Measurements from ENCODE around the gene WDR70.
"Not testable (repeated sequence)": the region's sequence is repeated elsewhere in the genome, so short reads cannot be mapped to it uniquely, and the experiment has no call there.

The WDR70 gene

GRCh38 chr5:37619353-37619752 is 240.2 kb downstream of the WDR70 start:
- no peak overlapping the region for H4K8ac ChIP-seq (ENCODE audit: low read depth, low read length)
- DNase-seq, result peak in 1 of 2 donors; percentile 33
- no peak overlapping the region for H2BK12ac ChIP-seq (ENCODE audit: low read length)
- no peak overlapping the region for H2AK5ac ChIP-seq (ENCODE audit: low read length)
- no peaks in the 10 kb centered on the region for H3K79me2 ChIP-seq (ENCODE audit: control insufficient read depth, insufficient read depth, low read length, poor library complexity)
- no peak overlapping the region for H2BK5ac ChIP-seq (ENCODE audit: low read depth, low read length, poor library complexity)
- no peak overlapping the region for H4K91ac ChIP-seq (ENCODE audit: low read depth, low read length)
- no peaks in the 10 kb centered on the region for H3K4me1 ChIP-seq (ENCODE audit: control insufficient read depth in 1 of 2, insufficient read depth in 2 of 2, low read length in 2 of 2)
- no peak overlapping the region for H3K18ac ChIP-seq (ENCODE audit: low read length)
- H3K9me3 ChIP-seq (ENCODE audit: insufficient read depth, low read depth, low read length), result no peaks in the 10 kb centered on the region
- no peaks in the 10 kb centered on the region for H3K27me3 ChIP-seq (ENCODE audit: insufficient read depth, low read length)
- no peaks in the 10 kb centered on the region for H3K79me1 ChIP-seq (ENCODE audit: low read length)
- no peaks in the 10 kb centered on the region for H3K36me3 ChIP-seq (ENCODE audit: control insufficient read depth in 1 of 2, insufficient read depth in 2 of 2, low read length in 2 of 2)
- H3K14ac ChIP-seq (ENCODE audit: low read length), result no peak overlapping the region
- no peak overlapping the region for H3K4ac ChIP-seq (ENCODE audit: low read depth, low read length)
- no peak overlapping the region for H2BK120ac ChIP-seq (ENCODE audit: insufficient read depth, low read length, poor library complexity)
- H3K4me3 ChIP-seq (ENCODE audit: low read depth, low read length), result no peak overlapping the region
- H2AFZ ChIP-seq (ENCODE audit: insufficient read depth, low read length, poor library complexity), result no peak overlapping the region
- H3K23ac ChIP-seq (ENCODE audit: low read length), result no peak overlapping the region
- no peak overlapping the region for H3K27ac ChIP-seq (ENCODE audit: low read depth, low read length)
- H3K4me2 ChIP-seq (ENCODE audit: low read length), result no peak overlapping the region
- H4K12ac ChIP-seq (ENCODE audit: low read depth, low read length), result no peak overlapping the region
- H3K9ac ChIP-seq (ENCODE audit: low read length), result no peak overlapping the region

GRCh38 chr5:37622354-37622753 is 243.2 kb downstream of the WDR70 start:
- H3K23ac ChIP-seq (ENCODE audit: low read length); H3K9ac ChIP-seq (ENCODE audit: low read length); H3K14ac ChIP-seq (ENCODE audit: low read length); H2AFZ ChIP-seq (ENCODE audit: insufficient read depth, low read length, poor library complexity); H3K4me3 ChIP-seq (ENCODE audit: low read depth, low read length); H3K9me3 ChIP-seq (ENCODE audit: insufficient read depth, low read depth, low read length); H3K36me3 ChIP-seq (ENCODE audit: control insufficient read depth in 1 of 2, insufficient read depth in 2 of 2, low read length in 2 of 2); H4K91ac ChIP-seq (ENCODE audit: low read depth, low read length); H2BK120ac ChIP-seq (ENCODE audit: insufficient read depth, low read length, poor library complexity); H3K4me1 ChIP-seq (ENCODE audit: control insufficient read depth in 1 of 2, insufficient read depth in 2 of 2, low read length in 2 of 2); H3K4ac ChIP-seq (ENCODE audit: low read depth, low read length); H3K79me1 ChIP-seq (ENCODE audit: low read length); H2BK5ac ChIP-seq (ENCODE audit: low read depth, low read length, poor library complexity); H2BK12ac ChIP-seq (ENCODE audit: low read length); H3K4me2 ChIP-seq (ENCODE audit: low read length); H4K12ac ChIP-seq (ENCODE audit: low read depth, low read length); DNase-seq; H4K8ac ChIP-seq (ENCODE audit: low read depth, low read length); H2AK5ac ChIP-seq (ENCODE audit: low read length); H3K79me2 ChIP-seq (ENCODE audit: control insufficient read depth, insufficient read depth, low read length, poor library complexity); H3K27me3 ChIP-seq (ENCODE audit: insufficient read depth, low read length); H3K18ac ChIP-seq (ENCODE audit: low read length); H3K27ac ChIP-seq (ENCODE audit: low read depth, low read length): not testable (repeated sequence)
- no CpG with 5 or more reads among the region's 2 CpGs for WGBS (ENCODE audit: extremely low coverage, insufficient coverage, insufficient read length)

GRCh38 chr5:37626266-37626665 is 247.1 kb downstream of the WDR70 start:
- Histone ChIP-seq H3K18ac (ENCODE audit: low read length) (no peak overlapping the region), H2BK120ac (ENCODE audit: insufficient read depth, low read length, poor library complexity) (no peak overlapping the region), H4K8ac (ENCODE audit: low read depth, low read length) (no peak overlapping the region), H3K4me2 (ENCODE audit: low read length) (no peak overlapping the region), H3K4me1 (ENCODE audit: control insufficient read depth in 1 of 2, insufficient read depth in 2 of 2, low read length in 2 of 2) (no peaks in the 10 kb centered on the region), H3K27me3 (ENCODE audit: insufficient read depth, low read length) (no peaks in the 10 kb centered on the region), H3K9ac (ENCODE audit: low read length) (no peak overlapping the region), H3K36me3 (ENCODE audit: control insufficient read depth in 1 of 2, insufficient read depth in 2 of 2, low read length in 2 of 2) (peaks cover 0 to 2% of the 10 kb centered on the region in 2 experiments), H2AK5ac (ENCODE audit: low read length) (no peak overlapping the region), H3K14ac (ENCODE audit: low read length) (no peak overlapping the region), H2BK5ac (ENCODE audit: low read depth, low read length, poor library complexity) (no peak overlapping the region), H3K9me3 (ENCODE audit: insufficient read depth, low read depth, low read length) (no peaks in the 10 kb centered on the region), H3K27ac (ENCODE audit: low read depth, low read length) (no peak overlapping the region), H4K12ac (ENCODE audit: low read depth, low read length) (no peak overlapping the region), H3K23ac (ENCODE audit: low read length) (no peak overlapping the region), H2BK12ac (ENCODE audit: low read length) (no peak overlapping the region), H4K91ac (ENCODE audit: low read depth, low read length) (no peak overlapping the region), H2AFZ (ENCODE audit: insufficient read depth, low read length, poor library complexity) (no peak overlapping the region), H3K4ac (ENCODE audit: low read depth, low read length) (no peak overlapping the region), H3K4me3 (ENCODE audit: low read depth, low read length) (no peak overlapping the region), H3K79me1 (ENCODE audit: low read length) (no peaks in the 10 kb centered on the region), H3K79me2 (ENCODE audit: control insufficient read depth, insufficient read depth, low read length, poor library complexity) (no peaks in the 10 kb centered on the region)
- no peak for DNase-seq
- no CpG with 5 or more reads among the region's 3 CpGs for WGBS (ENCODE audit: extremely low coverage, insufficient coverage, insufficient read length)

- H3K9me3 ChIP-seq (ENCODE audit: insufficient read depth, low read depth, low read length), result no peaks in the 10 kb centered on the region
- H4K8ac ChIP-seq (ENCODE audit: low read depth, low read length), result no peak overlapping the region
- no peaks in the 10 kb centered on the region for H3K27me3 ChIP-seq (ENCODE audit: insufficient read depth, low read length)
- no peaks in the 10 kb centered on the region for H3K4me1 ChIP-seq (ENCODE audit: control insufficient read depth in 1 of 2, insufficient read depth in 2 of 2, low read length in 2 of 2)
- no peak for DNase-seq
- no peak overlapping the region for H3K4ac ChIP-seq (ENCODE audit: low read depth, low read length)
- no peak overlapping the region for H2BK5ac ChIP-seq (ENCODE audit: low read depth, low read length, poor library complexity)
- H4K12ac ChIP-seq (ENCODE audit: low read depth, low read length), result no peak overlapping the region
- H3K27ac ChIP-seq (ENCODE audit: low read depth, low read length), result no peak overlapping the region
- H2AK5ac ChIP-seq (ENCODE audit: low read length), result no peak overlapping the region
- H3K4me2 ChIP-seq (ENCODE audit: low read length), result no peak overlapping the region
- no peaks in the 10 kb centered on the region for H3K79me2 ChIP-seq (ENCODE audit: control insufficient read depth, insufficient read depth, low read length, poor library complexity)
- H3K23ac ChIP-seq (ENCODE audit: low read length), result no peak overlapping the region
- no peak overlapping the region for H2BK120ac ChIP-seq (ENCODE audit: insufficient read depth, low read length, poor library complexity)
- no peak overlapping the region for H3K18ac ChIP-seq (ENCODE audit: low read length)
- no peaks in the 10 kb centered on the region for H3K79me1 ChIP-seq (ENCODE audit: low read length)
- H3K14ac ChIP-seq (ENCODE audit: low read length), result no peak overlapping the region
- H3K36me3 ChIP-seq (ENCODE audit: control insufficient read depth in 1 of 2, insufficient read depth in 2 of 2, low read length in 2 of 2), result peaks cover 0 to 2% of the 10 kb centered on the region in 2 experiments
- no peak overlapping the region for H3K4me3 ChIP-seq (ENCODE audit: low read depth, low read length)
- H2BK12ac ChIP-seq (ENCODE audit: low read length), result no peak overlapping the region
- no peak overlapping the region for H4K91ac ChIP-seq (ENCODE audit: low read depth, low read length)
- no peak overlapping the region for H2AFZ ChIP-seq (ENCODE audit: insufficient read depth, low read length, poor library complexity)
- no peak overlapping the region for H3K9ac ChIP-seq (ENCODE audit: low read length)
Observed at GRCh38 chr5:37628876-37629275, 249.8 kb downstream of the WDR70 start.

GRCh38 chr5:37631939-37632338 is 252.8 kb downstream of the WDR70 start:
- Histone ChIP-seq H2BK5ac (ENCODE audit: low read depth, low read length, poor library complexity) (no peak overlapping the region), H2AK5ac (ENCODE audit: low read length) (no peak overlapping the region), H3K4ac (ENCODE audit: low read depth, low read length) (no peak overlapping the region), H2BK120ac (ENCODE audit: insufficient read depth, low read length, poor library complexity) (no peak overlapping the region), H3K79me1 (ENCODE audit: low read length) (no peaks in the 10 kb centered on the region), H3K27ac (ENCODE audit: low read depth, low read length) (no peak overlapping the region), H3K23ac (ENCODE audit: low read length) (no peak overlapping the region), H2BK12ac (ENCODE audit: low read length) (no peak overlapping the region), H4K8ac (ENCODE audit: low read depth, low read length) (no peak overlapping the region), H3K9me3 (ENCODE audit: insufficient read depth, low read depth, low read length) (no peaks in the 10 kb centered on the region), H3K36me3 (ENCODE audit: control insufficient read depth in 1 of 2, insufficient read depth in 2 of 2, low read length in 2 of 2) (peaks cover 0 to 2% of the 10 kb centered on the region in 2 experiments), H3K4me3 (ENCODE audit: low read depth, low read length) (no peak overlapping the region), H3K4me2 (ENCODE audit: low read length) (no peak overlapping the region), H2AFZ (ENCODE audit: insufficient read depth, low read length, poor library complexity) (no peak overlapping the region), H3K27me3 (ENCODE audit: insufficient read depth, low read length) (no peaks in the 10 kb centered on the region), H4K91ac (ENCODE audit: low read depth, low read length) (no peak overlapping the region), H4K12ac (ENCODE audit: low read depth, low read length) (no peak overlapping the region), H3K9ac (ENCODE audit: low read length) (no peak overlapping the region), H3K79me2 (ENCODE audit: control insufficient read depth, insufficient read depth, low read length, poor library complexity) (no peaks in the 10 kb centered on the region), H3K4me1 (ENCODE audit: control insufficient read depth in 1 of 2, insufficient read depth in 2 of 2, low read length in 2 of 2) (no peaks in the 10 kb centered on the region), H3K14ac (ENCODE audit: low read length) (no peak overlapping the region), H3K18ac (ENCODE audit: low read length) (no peak overlapping the region)
- WGBS (ENCODE audit: extremely low coverage, insufficient coverage, insufficient read length), result no CpG with 5 or more reads among the region's 3 CpGs
- peak; percentile 40 to 82 for DNase-seq
